ENCODE data around the gene ALG14.
"Not testable (repeated sequence)": the region's sequence is repeated elsewhere in the genome, so short reads cannot be mapped to it uniquely, and the experiment has no call there.

ALG14 gene

GRCh38 chr1:95022644-95022926 is 50.2 kb downstream of the ALG14 start:
- Histone ChIP-seq H3K27me3 (ENCODE audit: low read length) (no peaks in the 10 kb centered on the region), H4K20me1 (ENCODE audit: low read depth, low read length) (no peaks in the 10 kb centered on the region), H3K4me3 (ENCODE audit: insufficient read depth, low read length, poor library complexity, severe bottlenecking) (no peak overlapping the region), H3K9me3 (ENCODE audit: insufficient read depth, low read length) (no peaks in the 10 kb centered on the region), H3F3A (ENCODE audit: insufficient read depth) (no peaks in the 10 kb centered on the region), H3K9me2 (replicated peaks; ENCODE audit: insufficient read depth, low read length) (no peaks in the 10 kb centered on the region), H3K27ac (ENCODE audit: low read depth, low read length) (no peak overlapping the region), H3K36me3 (ENCODE audit: low read length) (no peaks in the 10 kb centered on the region), H3K9ac (ENCODE audit: low read length) (no peak overlapping the region), H3K4me2 (ENCODE audit: low read depth, low read length, poor library complexity, severe bottlenecking) (no peak overlapping the region), H3K79me2 (ENCODE audit: insufficient read depth, low read length) (no peaks in the 10 kb centered on the region), H2AFZ (ENCODE audit: low read depth, low read length, severe bottlenecking) (no peak overlapping the region)
- no peak for TF ChIP-seq EZH2phosphoT487 (conservative IDR thresholded peaks at IDR 0.05; ENCODE audit: low read length)
- no peak for TF ChIP-seq CTCF (IDR thresholded peaks at IDR 0.05; ENCODE audit: insufficient read depth, low read length, poor library complexity, severe bottlenecking)

GRCh38 chr1:95021805-95022643 is 50.7 kb downstream of the ALG14 start:
- H3K4me2 ChIP-seq (ENCODE audit: low read depth, low read length, poor library complexity, severe bottlenecking), result no peak overlapping the region
- H3K27me3 ChIP-seq (ENCODE audit: low read length), result no peaks in the 10 kb centered on the region
- no peaks in the 10 kb centered on the region for H3K9me3 ChIP-seq (ENCODE audit: insufficient read depth, low read length)
- no peak overlapping the region for H2AFZ ChIP-seq (ENCODE audit: low read depth, low read length, severe bottlenecking)
- no peak overlapping the region for H3K4me3 ChIP-seq (ENCODE audit: insufficient read depth, low read length, poor library complexity, severe bottlenecking)
- no peaks in the 10 kb centered on the region for H3K79me2 ChIP-seq (ENCODE audit: insufficient read depth, low read length)
- H3F3A ChIP-seq (ENCODE audit: insufficient read depth), result no peaks in the 10 kb centered on the region
- no peaks in the 10 kb centered on the region for H4K20me1 ChIP-seq (ENCODE audit: low read depth, low read length)
- no peak overlapping the region for H3K27ac ChIP-seq (ENCODE audit: low read depth, low read length)
- no peaks in the 10 kb centered on the region for H3K36me3 ChIP-seq (ENCODE audit: low read length)
- no peak overlapping the region for H3K9ac ChIP-seq (ENCODE audit: low read length)
- H3K9me2 ChIP-seq (replicated peaks; ENCODE audit: insufficient read depth, low read length), result no peaks in the 10 kb centered on the region
- TF ChIP-seq EZH2phosphoT487 (conservative IDR thresholded peaks at IDR 0.05; ENCODE audit: low read length) (no peak), CTCF (IDR thresholded peaks at IDR 0.05; ENCODE audit: insufficient read depth, low read length, poor library complexity, severe bottlenecking) (no peak)

GRCh38 chr1:95021119-95021518 is 51.6 kb downstream of the ALG14 start:
- H3K9me2 ChIP-seq (replicated peaks; ENCODE audit: insufficient read depth, low read length), result no peaks in the 10 kb centered on the region
- TF ChIP-seq EZH2phosphoT487 (conservative IDR thresholded peaks at IDR 0.05; ENCODE audit: low read length) (no peak), CTCF (IDR thresholded peaks at IDR 0.05; ENCODE audit: insufficient read depth, low read length, poor library complexity, severe bottlenecking) (no peak)
- H3K79me2 ChIP-seq (ENCODE audit: insufficient read depth, low read length), result no peaks in the 10 kb centered on the region
- no peak overlapping the region for H3K27ac ChIP-seq (ENCODE audit: low read depth, low read length)
- H4K20me1 ChIP-seq (ENCODE audit: low read depth, low read length), result no peaks in the 10 kb centered on the region
- H3K36me3 ChIP-seq (ENCODE audit: low read length), result no peaks in the 10 kb centered on the region
- H3K9ac ChIP-seq (ENCODE audit: low read length), result no peak overlapping the region
- no peak overlapping the region for H3K4me2 ChIP-seq (ENCODE audit: low read depth, low read length, poor library complexity, severe bottlenecking)
- no peak overlapping the region for H2AFZ ChIP-seq (ENCODE audit: low read depth, low read length, severe bottlenecking)
- no peak overlapping the region for H3K4me3 ChIP-seq (ENCODE audit: insufficient read depth, low read length, poor library complexity, severe bottlenecking)
- H3K9me3 ChIP-seq (ENCODE audit: insufficient read depth, low read length), result no peaks in the 10 kb centered on the region
- no peaks in the 10 kb centered on the region for H3K27me3 ChIP-seq (ENCODE audit: low read length)
- no peaks in the 10 kb centered on the region for H3F3A ChIP-seq (ENCODE audit: insufficient read depth)

- not testable (repeated sequence) for H3K27me3 ChIP-seq (ENCODE audit: low read length); H3F3A ChIP-seq (ENCODE audit: insufficient read depth); H3K4me2 ChIP-seq (ENCODE audit: low read depth, low read length, poor library complexity, severe bottlenecking); H3K9me3 ChIP-seq (ENCODE audit: insufficient read depth, low read length); H3K9ac ChIP-seq (ENCODE audit: low read length); H3K79me2 ChIP-seq (ENCODE audit: insufficient read depth, low read length); H3K4me3 ChIP-seq (ENCODE audit: insufficient read depth, low read length, poor library complexity, severe bottlenecking); H4K20me1 ChIP-seq (ENCODE audit: low read depth, low read length); H2AFZ ChIP-seq (ENCODE audit: low read depth, low read length, severe bottlenecking); H3K9me2 ChIP-seq (replicated peaks; ENCODE audit: insufficient read depth, low read length); H3K36me3 ChIP-seq (ENCODE audit: low read length); H3K27ac ChIP-seq (ENCODE audit: low read depth, low read length)
Measured at GRCh38 chr1:95019466-95019865, 53.3 kb downstream of the ALG14 start.
